Measurements from ENCODE around the gene BZW1.

The BZW1 gene

DNA sequence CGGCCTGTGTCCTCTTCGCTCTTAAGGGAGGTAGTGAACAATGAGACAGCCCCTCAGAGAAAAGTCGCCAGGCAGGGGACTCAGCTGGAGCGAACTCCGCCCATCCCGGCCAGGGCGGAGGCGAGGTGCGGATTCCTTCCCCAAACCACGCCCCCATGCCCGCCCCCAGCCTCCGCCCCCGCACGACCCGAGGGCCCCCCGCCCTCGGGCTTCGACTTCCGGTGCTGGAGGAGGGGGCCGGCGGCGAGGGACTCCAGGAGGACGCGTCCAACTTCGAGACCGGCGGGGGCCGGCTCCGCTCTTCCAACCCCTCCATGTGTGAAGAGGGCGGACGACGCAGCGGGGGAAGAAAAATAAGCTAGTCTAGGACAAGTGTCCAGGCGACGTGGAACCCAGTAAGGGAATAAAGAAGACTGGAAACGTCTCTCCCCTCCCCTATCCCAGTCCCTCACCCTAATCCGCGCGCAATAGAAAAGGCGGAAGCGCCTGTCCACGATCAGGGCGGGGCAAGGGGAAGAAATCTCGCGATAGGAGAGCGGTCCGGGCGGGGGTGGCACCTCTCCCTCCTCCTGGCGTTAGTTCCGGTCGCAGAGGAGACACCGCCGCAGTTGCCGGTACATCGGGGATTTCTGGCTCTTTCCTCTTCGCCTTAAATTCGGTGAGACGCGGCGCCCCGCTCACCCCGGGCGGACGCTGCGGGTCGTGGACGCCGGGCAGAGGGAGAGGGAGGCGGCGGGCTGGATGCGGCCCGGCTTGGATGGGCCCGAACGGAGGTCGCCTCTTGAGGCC is at the start of gene BZW1:
Gene BZW1 (plus strand): TSS at position 578 of the 789 bp plus-strand sequence. CDS start 1,308 bp downstream, outside the sequence.
- DNase-seq (ENCODE audit: insufficient read length, low spot score) = peak; percentile 87
- TF ChIP-seq POLR2A (IDR thresholded peaks at IDR 0.05; ENCODE audit: low read depth, low read length) = peak; percentile 84
- FAIRE-seq = peak; percentile 75

DNA sequence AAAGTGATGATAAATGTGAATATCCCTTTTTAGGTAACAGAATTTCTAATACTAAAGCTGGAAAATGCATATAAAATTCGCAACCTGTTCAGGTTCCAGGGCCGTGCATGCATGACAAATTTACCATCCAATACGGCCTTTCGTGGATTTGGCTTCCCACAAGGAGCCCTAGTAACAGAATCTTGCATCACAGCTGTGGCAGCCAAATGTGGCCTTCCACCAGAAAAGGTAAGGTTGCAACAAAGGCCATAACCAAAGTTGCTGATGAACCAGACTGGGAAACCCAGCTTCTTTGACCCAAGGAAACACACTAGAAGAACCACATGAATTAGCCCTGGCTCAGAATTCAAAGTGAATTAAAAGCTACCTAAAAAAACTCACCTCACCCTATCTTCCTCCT is 49.6 kb upstream of the BZW1 start:
- no peak for TF ChIP-seq POLR2A (IDR thresholded peaks at IDR 0.05; ENCODE audit: low read depth, low read length)
- FAIRE-seq = no peak
- no peak for DNase-seq (ENCODE audit: insufficient read length, low spot score)

- FAIRE-seq (no peak), DNase-seq (ENCODE audit: insufficient read length, low spot score) (no peak)
- TF ChIP-seq POLR2A (IDR thresholded peaks at IDR 0.05; ENCODE audit: low read depth, low read length) = no peak
Measured at GRCh38 chr2:200763422-200763821, 48.3 kb upstream of the BZW1 start.

GRCh38 chr2:200765139-200765951 is 46.4 kb upstream of the BZW1 start:
- DNase-seq (ENCODE audit: insufficient read length, low spot score) (no peak), FAIRE-seq (peak; percentile 70)

DNA sequence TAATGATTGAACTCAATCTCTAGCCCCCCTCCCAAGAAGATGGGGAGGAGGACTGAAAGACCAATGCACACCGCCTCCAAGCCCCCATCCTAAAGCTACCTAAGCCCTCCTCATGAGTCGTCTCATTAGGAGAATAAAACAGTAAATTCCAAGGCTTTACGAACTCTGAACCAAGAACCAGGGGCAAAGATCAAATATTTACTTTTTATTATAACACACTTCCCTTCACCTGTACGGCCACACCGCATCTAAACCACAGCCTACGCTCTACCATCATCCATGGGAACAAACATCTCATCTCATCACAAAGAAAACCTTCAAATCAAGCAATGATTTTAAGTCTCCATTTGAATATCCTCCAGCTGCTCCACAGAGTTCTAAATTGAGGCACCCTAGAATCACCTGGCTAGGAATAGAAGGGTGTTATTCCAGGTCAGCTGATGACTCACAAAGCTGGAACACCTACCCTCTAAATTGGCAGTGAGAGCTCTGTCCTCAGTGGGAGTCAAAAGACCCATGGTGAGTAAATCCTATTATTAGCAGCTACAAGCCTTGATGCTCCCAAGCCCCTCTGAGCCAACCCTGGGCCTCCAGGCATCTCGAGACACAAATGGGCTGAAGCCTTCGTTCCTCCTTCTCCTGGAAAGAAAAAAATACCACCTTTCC is 45.6 kb upstream of the BZW1 start:
- no peak for FAIRE-seq
- DNase-seq (ENCODE audit: insufficient read length, low spot score) = no peak
- no peak for TF ChIP-seq POLR2A (IDR thresholded peaks at IDR 0.05; ENCODE audit: low read depth, low read length)

More at GRCh38 chr2:200765139-200765951, 46.4 kb upstream of the BZW1 start:
- no peak for TF ChIP-seq POLR2A (IDR thresholded peaks at IDR 0.05; ENCODE audit: low read depth, low read length)

GRCh38 chr2:200767111-200767885 is 44.4 kb upstream of the BZW1 start:
- TF ChIP-seq POLR2A (IDR thresholded peaks at IDR 0.05; ENCODE audit: low read depth, low read length) = no peak
- FAIRE-seq (no peak), DNase-seq (ENCODE audit: insufficient read length, low spot score) (no peak)

GRCh38 chr2:200770847-200771246 is 40.9 kb upstream of the BZW1 start:
- FAIRE-seq (no peak), DNase-seq (ENCODE audit: insufficient read length, low spot score) (no peak)
- no peak for TF ChIP-seq POLR2A (IDR thresholded peaks at IDR 0.05; ENCODE audit: low read depth, low read length)

- TF ChIP-seq POLR2A (IDR thresholded peaks at IDR 0.05; ENCODE audit: low read depth, low read length) = no peak
- FAIRE-seq = no peak
Measured at GRCh38 chr2:200772620-200773019, 39.1 kb upstream of the BZW1 start.

DNA sequence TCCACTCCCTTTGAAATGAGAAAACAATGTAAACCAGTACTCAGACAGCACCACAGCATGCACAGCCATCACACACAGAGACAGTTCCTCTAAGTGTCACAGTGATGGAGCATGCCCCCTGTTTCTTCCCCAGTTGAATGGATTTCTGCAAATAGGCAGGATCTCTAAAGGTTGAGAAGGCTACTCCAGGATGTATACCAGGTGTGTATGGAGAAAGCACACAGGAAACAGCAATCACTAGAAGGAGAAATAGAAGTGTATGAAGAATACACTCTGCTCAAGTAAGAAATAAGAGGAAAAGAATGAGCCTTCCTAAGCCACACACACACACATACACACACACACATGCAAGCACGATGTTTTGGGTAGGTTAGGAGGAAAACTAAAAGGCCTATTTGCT is 38.6 kb upstream of the BZW1 start:
- DNase-seq (ENCODE audit: insufficient read length, low spot score) (no peak), FAIRE-seq (no peak)
- no peak for TF ChIP-seq POLR2A (IDR thresholded peaks at IDR 0.05; ENCODE audit: low read depth, low read length)

More at GRCh38 chr2:200772620-200773019, 39.1 kb upstream of the BZW1 start:
- DNase-seq (ENCODE audit: insufficient read length, low spot score) = no peak

DNA sequence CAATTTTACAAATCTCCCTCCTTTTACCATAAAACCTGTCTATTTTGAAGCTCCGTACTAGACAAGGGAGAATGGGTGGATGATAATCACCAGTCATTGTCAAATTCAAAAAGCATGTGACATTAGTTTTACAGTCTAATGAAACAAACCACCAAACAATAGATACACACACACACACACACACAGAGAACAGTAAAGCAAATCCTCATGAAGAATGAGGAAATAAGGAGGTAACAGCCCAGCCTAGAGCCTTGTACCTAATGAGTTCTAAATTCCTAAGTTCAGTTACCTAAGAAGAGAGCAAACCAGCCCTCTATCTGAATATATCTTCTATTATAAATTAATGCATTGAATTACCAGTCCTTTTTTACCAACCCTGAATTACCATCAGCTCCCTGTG is 36.8 kb upstream of the BZW1 start:
- FAIRE-seq (no peak), DNase-seq (ENCODE audit: insufficient read length, low spot score) (no peak)
- no peak for TF ChIP-seq POLR2A (IDR thresholded peaks at IDR 0.05; ENCODE audit: low read depth, low read length)

DNA sequence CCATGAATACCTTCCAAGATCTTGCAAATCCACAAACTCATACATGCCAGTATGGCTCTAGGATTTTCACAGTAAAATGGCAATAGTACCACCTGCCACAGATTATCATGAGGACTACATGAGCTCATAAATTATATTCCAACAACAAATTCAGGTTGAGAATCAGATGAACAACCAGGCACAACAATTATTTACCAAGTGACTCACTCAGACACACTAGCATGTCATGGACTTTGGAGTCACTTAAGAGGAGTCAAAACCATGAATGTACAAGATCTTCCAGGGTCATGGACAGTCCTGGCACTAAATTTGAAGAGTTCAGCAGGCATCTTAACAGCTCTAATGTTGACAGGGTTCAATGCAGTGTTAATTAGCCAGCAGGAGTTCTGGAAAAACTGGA is 34.4 kb upstream of the BZW1 start:
- DNase-seq (ENCODE audit: insufficient read length, low spot score) (no peak), FAIRE-seq (peak; percentile 20)
- TF ChIP-seq POLR2A (IDR thresholded peaks at IDR 0.05; ENCODE audit: low read depth, low read length) = no peak

GRCh38 chr2:200778038-200778437 is 33.7 kb upstream of the BZW1 start:
- FAIRE-seq = no peak
- no peak for TF ChIP-seq POLR2A (IDR thresholded peaks at IDR 0.05; ENCODE audit: low read depth, low read length)
- DNase-seq (ENCODE audit: insufficient read length, low spot score) = no peak

GRCh38 chr2:200779214-200779613 is 32.5 kb upstream of the BZW1 start:
- no peak for TF ChIP-seq POLR2A (IDR thresholded peaks at IDR 0.05; ENCODE audit: low read depth, low read length)
- DNase-seq (ENCODE audit: insufficient read length, low spot score) (no peak), FAIRE-seq (no peak)

All from H54 (cell line).